DMS 273 (cell line): ENCODE data around the gene FKBP1B.
"Not testable (repeated sequence)": the region's sequence is repeated elsewhere in the genome, so short reads cannot be mapped to it uniquely, and the experiment has no call there.

ENCODE experiments used
- DNase-seq: peaks from one replicate; lab custom pipeline; 2025; ENCODE audit not compliant: unreplicated experiment; lab: John Stamatoyannopoulos, UW

Gene FKBP1B

DNA sequence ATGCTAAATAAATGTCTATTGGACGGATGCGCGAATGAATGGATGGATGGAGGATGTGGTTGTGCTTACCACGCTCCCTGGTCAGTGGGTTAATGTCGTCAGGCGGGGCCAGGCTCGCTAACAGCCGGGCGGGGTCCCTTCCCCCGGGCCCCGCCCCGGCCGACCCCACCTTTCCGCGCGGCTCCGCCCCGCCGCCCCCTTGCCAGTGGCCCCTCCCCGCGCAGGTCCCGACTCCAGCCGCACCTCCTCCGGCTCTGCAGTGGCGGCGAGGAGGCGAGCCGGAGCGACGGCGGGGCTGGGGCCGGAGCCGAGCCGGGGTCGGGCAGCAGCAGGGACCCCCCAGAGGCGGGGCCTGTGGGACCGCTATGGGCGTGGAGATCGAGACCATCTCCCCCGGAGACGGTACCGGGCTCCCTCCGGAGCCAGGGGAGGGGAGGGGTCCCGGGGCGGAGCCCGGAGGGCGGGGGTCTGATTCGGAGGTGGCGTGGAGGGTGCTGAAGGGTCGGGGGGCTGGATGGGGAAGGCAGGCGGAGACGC, at the start of gene FKBP1B:
Gene FKBP1B (plus strand): TSS at position 257 of the 537 bp plus-strand sequence. CDS start 109 bp downstream, at position 366.
- DNase-seq = peak; percentile 72

GRCh38 chr2:24007693-24008092, 41.8 kb upstream of the FKBP1B start:
- DNase-seq = no peak

GRCh38 chr2:24008672-24009366, 40.7 kb upstream of the FKBP1B start:
- no peak for DNase-seq

DNA sequence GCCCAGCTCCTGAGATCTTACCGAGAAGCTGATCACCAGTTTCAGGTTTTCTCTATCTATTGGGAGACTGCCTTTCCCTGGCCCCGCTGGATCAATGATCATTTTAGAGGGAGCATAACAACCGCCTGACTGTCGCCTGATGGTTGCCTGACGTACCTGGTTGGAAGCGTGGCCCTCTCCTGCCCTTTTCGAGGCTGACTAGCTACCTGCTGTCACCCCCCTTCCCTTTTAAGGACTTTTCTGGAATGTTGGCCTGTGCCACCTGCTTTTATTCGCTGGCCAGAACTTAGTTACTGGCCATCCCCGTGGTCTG, 40.2 kb upstream of the FKBP1B start:
- no peak for DNase-seq

- DNase-seq = peak; percentile 34
Observed at GRCh38 chr2:24009680-24010476, 39.7 kb upstream of the FKBP1B start, which contains the start of gene MFSD2B. TSS of gene MFSD2B (plus strand) at chr2:24010085. CDS start at chr2:24010097, 12 bp downstream.

DNA sequence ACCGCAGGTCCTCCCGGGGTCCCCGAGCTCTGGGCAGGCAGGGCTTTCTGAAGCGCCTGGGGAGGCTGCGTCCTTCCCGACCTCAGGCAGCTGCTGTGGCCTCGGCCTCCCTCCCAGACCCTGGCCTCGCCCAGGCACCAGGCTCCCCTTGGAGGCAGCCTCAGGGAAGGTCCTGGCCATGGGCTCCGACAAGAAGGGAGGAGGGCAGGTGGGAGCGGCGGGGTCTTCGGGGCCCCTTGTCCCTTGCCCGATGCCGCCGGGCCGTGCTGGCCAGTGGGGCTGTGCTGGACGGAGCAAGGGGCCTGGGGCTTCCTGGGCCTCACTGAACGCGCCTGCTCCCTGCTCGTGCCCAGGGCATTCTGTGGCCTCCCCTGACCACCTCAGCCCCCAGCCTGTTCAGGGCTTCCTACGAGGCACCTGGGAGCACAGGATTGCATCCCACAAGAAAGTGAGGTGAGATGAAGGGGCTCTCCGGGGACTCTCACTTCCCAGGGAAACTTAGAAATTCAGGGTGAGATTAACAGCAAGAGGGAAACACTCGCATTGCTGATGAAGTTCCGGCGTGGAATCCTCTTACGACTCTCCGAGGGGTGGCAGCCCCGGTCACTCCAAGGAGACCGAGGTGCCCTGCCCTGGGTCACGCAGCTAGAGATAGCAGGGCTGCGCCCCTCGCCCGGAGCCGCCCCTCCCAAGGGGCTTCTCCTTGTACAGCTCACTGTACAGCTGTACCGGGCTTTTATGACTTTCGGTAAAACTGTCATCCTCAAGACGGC, 38.9 kb upstream of the FKBP1B start:
- DNase-seq = no peak

- no peak for DNase-seq
Observed at GRCh38 chr2:24011250-24012104, 38.1 kb upstream of the FKBP1B start.

GRCh38 chr2:24012521-24013188, 36.9 kb upstream of the FKBP1B start:
- no peak for DNase-seq

DNA sequence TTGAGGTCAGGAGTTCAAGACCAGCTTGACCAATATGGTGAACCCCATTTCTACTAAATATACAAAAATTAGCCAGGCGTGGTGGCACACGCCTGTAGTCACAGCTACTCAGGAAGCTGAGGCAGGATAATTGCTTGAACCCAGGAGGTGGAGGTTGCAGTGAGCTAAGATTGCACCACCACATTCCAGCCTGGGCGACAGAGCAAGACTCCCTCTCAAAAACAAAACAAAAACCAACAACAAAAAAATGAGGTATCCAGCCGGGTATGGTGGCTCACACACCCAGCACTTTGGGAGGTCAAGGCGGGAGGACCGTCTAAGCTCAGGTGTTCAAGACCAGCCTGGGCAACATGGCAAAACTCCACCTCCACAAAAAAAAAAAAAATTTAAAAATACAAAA, 34.6 kb upstream of the FKBP1B start:
- DNase-seq = not testable (repeated sequence)

DNA sequence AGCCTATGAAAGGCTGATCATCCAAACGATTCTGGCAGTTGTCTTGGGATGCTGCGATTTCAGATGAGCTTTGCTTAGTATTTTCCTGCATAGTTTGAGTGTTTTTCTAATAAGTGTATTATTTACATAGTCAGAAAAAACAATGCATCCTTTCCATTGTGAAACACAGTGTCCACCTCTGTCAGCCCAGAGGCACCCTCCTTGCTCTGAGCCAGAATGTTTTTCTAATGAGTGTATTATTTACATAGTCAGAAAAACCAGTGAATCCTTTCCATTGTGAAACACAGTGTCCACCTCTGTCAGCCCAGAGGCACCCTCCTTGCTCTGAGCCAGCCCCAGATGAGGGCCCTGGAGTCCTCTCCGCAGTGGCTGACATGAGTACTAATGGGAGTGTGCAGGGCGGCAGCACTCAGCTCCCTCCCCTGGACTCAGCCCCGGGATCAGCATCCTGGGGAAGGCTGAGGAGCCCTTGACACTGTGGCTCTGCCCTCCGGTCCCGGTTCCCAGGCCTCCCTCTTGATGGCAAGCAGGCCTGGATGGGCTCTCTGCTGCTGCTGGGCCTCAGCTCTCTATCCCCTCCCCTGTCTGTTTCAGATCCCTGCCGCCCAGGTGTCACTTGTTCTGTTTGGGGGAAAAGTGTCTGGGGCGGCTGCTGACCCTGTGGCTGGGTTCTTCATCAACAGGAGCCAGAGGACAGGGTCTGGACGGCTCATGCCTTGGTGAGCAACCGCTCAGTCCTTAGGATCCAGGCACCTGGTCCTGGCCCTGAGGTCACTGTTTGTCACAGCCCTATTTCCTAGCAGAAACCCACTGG, 33.8 kb upstream of the FKBP1B start:
- no peak for DNase-seq

DNA sequence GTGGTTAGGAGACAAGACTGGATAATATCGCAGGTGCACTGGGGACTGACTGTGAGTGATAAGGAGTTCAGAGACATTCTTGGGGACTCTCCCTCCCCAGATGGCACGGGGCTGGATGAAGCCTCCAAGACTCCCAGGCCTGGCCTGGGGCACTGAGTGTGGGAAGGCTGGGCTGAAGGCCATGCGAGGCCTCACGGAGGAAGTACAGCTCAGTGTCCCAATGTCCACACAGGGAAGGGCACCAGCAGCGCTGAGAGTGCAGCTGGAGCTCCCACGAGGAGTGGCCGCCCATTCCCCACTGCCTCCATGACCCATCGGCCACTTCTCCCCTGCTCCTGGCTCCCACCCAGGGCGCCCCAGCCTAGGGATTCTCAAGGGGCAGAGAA, 33.2 kb upstream of the FKBP1B start:
- DNase-seq = no peak

DNA sequence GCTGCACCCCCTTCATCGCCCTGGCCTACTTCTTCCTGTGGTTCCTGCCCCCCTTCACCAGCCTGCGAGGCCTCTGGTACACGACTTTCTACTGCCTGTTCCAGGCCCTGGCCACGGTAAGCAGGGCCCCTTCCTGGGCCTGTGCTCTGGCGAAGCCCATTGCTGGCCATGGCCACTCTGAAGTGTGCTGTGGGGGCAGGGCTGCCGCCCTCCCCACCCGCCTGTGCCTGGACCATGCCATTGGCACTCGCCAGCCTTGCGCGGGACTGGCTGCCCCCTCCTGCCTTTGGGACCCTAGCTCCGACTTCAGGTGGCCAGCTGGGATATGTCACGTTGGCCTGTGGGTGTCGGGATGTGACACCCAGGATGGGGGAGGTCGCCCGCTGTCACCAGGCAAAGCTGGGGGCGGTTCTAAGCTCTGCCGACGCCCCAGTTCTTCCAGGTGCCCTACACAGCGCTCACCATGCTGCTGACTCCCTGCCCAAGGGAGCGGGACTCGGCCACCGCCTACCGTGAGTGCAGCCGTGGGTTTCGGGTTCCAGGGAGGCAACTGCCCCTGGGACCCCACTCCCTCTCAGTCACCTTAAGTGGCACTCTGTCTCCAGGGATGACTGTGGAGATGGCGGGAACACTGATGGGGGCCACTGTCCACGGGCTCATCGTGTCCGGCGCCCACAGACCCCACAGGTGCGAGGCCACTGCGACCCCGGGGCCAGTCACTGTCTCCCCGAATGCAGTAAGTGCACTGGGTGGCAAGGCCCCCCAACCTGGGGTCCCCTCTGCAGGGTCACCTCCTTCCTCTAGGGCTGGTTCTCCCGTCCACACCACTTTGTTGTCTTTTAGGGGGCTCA, 32.5 kb upstream of the FKBP1B start:
- DNase-seq = no peak

DNA sequence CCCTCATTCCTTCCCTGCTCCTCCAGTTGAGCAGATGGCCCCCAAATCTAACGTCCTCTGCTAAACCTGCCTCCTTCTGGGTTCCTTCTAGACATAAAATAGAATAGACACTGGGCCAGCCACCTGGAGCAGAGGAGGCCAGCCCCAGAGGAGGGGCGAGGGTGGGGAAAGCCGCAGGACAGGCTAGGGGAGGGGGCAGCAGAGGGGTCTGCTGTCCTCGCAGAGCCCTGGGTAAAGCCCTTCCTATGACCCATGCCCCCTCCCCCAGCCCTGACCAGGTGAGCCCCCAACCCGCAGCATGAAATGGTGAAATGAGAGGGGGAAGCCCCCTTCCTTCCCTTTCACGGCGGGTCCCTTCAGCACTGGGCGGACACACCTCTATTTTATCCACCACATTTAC, 31.8 kb upstream of the FKBP1B start:
- DNase-seq = no peak

DNA sequence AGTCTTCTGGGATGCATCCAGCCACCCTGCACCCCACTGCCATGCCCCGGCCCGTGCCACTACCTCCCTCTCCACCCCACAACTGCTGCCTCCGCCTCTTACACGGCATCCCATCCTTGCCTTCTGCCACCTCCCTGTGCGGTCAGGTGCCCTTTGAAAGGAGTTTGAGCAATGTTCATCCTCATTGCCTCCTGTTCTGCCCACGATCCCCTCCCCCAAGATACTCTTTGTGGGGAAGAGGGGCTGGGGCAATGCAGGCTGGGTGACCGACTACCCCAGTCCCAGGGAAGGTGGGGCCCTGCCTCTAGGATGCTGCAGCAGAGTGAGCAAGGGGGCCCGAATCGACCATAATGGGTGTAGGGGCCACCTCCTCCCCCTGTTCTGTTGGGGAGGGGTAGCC, 31.3 kb upstream of the FKBP1B start:
- DNase-seq = no peak

DNA sequence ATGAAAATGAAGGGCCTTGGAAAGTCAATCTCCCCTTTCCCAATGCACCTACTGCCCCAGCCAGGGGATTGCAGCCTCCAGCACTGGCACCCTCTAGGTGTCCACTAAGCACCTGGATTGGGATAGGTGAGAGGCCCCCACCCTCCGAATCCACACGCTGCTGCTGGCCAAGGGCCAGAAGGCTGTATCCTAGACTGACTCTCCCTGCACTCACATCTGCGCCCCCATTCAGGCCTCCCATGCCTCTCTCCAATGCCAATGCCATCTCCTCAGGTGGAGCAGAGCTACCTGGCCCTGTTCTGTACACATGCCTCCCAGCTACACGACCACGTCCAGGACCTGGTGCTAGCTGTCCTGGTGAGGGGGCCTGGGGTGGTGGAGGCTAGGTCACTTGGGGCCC, 29.8 kb upstream of the FKBP1B start:
- no peak for DNase-seq

DNA sequence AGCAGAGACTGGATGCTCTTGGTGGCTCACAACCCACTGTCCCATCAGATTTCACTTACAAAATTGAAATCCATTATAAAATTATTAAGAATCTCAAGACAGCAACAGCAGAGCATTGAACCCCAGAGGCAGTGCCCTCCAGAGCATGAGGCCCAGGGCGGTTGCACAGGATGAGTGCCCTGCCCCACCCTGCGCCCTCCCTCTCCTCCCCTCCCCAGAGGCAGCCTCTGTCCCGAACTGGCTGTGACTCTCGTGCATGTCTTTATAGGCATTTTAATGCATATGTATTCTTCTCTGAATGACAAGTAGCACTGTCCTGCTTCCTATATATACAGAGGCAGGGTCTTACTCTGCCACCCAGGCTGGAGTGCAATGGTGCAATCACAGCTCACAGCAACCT, 29.3 kb upstream of the FKBP1B start:
- no peak for DNase-seq

- peak; percentile 58 for DNase-seq
Observed at GRCh38 chr2:24021122-24021998, 28.2 kb upstream of the FKBP1B start.
